GM12873 (cell line): ENCODE data around the gene KCNQ1.

Experiments used
- CTCF ChIP-seq: IDR thresholded peaks from 2 replicates; pipeline ENCODE4 v1.5.1; 2012; ENCODE audit warnings: low read depth, mild to moderate bottlenecking, moderate library complexity, low read length, control low read depth; ENCODE audit not compliant: insufficient read depth; ENCODE audit errors: missing control alignments

KCNQ1 gene

DNA sequence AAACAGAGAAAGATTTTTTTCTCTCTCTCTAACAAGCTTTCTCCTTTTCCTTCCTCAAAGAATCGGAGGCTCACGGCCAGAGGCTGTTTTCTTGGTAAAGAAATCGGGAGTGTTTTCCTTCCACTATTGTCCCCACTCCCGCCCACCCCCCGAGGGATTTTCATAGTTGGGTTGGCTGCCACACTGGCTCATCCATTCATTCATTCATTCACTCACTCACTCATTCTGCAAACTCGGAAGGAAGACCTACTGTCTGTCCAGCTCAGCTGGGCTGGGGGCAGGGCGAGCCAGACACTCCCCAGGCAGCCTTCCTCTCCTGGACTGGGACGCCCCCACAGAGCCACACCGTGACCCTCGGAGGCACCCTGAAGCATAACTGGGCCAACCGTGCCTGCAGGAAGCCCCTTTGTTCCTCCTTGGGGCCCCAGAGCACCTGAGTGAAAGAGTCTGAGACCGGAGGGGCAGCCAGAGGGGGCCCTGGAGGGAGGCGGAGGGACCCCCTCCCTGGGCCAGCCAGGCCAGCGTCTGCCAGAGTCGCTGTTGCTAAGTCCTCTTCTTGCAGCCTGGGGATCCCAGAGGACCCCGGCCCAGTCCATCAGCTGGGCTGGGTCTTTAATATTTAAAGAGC is 423.8 kb downstream of the KCNQ1 start:
- TF ChIP-seq CTCF, result no peak

GRCh38 chr11:2869134-2869526 is 424.3 kb downstream of the KCNQ1 start:
- TF ChIP-seq CTCF, result no peak

DNA sequence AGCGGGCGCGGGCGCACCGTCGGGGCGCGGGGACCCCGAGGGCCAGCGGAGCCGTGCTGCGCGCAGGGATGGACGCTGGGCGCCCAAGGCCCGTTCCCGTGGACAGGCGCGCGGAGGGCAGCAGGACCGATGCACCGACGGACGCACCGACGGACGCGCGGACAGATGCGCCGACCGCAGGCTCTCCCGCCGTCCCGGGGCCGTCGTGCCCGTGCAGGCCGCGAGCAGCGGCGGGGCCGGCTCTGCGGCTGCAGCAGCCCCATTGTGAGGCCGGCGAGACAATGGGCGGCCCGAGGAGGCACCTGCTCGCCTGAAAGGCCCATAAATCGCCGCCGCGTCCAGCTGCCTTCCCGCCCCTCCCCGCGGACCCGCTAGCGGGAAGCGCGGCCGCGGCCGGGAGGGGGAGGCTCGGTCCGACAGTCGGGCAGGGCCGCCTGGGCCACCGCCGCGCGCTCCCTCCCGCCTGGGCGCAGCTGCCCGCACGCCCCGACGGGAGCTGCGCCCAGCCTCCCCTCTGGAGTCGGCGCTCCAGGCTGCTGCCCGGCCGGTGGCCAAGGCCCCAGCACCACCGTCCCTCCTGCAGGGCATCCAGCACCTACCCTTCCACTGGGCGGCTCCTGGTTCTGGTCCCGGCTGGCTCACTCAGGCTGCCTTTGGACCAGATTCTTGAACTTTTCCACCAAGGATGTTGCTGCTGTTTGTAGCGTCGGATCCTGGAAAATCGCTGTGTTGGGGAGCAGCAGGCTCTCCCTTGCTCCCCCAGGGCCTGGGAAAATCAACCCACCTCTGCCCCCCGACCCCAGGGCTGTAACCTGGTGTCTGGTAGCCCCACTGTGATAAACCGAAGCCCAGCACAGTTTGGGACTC is 425.0 kb downstream of the KCNQ1 start:
- TF ChIP-seq CTCF, result no peak

GRCh38 chr11:2870460-2870859 is 425.7 kb downstream of the KCNQ1 start:
- TF ChIP-seq CTCF, result no peak

GRCh38 chr11:2870969-2871680 is 426.3 kb downstream of the KCNQ1 start:
- no peak for TF ChIP-seq CTCF

DNA sequence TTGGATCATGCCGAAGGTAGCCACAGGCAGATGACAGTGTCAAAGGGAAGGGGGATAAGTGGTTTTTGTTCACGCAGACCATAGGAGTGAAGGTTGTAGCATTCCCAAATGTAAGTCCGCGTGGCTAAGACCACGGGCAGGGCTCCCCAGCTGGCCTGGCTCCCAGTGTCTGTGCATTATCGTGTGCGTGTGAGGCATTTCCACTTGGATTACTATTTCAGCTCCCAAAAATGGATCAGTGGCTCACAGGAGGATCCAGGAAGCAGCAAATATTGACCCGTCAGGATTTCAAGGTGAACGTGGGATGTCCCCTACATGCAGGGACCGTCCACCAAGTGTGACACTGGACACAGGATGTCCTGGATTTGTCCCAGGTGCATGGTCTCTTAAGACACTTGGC is 430.2 kb downstream of the KCNQ1 start:
- no peak for TF ChIP-seq CTCF

DNA sequence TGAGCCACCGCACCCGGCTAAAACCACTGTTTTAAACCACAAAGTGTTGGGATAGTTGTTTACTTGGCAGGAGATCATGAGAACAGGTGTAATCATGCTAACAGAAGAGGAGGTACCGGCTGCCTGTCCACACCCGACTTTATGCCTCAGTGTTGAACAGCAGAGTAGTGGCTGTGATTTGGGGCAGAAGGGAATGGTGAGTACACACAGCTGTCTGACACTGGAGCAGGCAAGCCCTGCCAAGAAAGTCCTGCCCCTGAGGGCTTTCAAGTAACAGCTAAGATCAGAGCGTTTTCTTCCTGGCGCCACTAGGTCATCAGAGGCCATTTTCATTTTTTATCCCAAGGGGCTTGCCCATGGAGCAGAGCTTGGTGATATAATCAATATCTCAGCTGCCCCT is 432.7 kb downstream of the KCNQ1 start:
- no peak for TF ChIP-seq CTCF
